GM10248 (cell line): ENCODE results near the gene PER3.

Experiments
- CTCF ChIA-PET: fragments of 300-600 bp; sonication (Branson Sonifier 250); formaldehyde crosslinking; extraction: SDS; loops from one replicate; lab custom pipeline; 2021; ENCODE audit warnings: antibody characterized with exemption; lab: Yijun Ruan, JAX
- POLR2A ChIA-PET: fragments of 350-650 bp; sonication (Branson Sonifier 250); formaldehyde crosslinking; extraction: SDS; loops from one replicate; lab custom pipeline; 2020; ENCODE audit warnings: antibody characterized with exemption; lab: Yijun Ruan, JAX
- DNase-seq: peaks from one replicate; pipeline ENCODE4 v3.0.0; 2012; ENCODE audit errors: extremely low spot score
- CTCF ChIP-seq: IDR thresholded peaks from 2 replicates; pipeline ENCODE4 v1.5.1; 2012; ENCODE audit warnings: mild to moderate bottlenecking, low read depth; ENCODE audit errors: extremely low read depth, missing control alignments, control extremely low read depth

The PER3 gene

GRCh38 chr1:7865978-7866377, 81.9 kb downstream of the PER3 start:
- POLR2A ChIA-PET = no interaction called here
- CTCF ChIA-PET = no interaction called here
- DNase-seq = no peak
- no peak for TF ChIP-seq CTCF

DNA sequence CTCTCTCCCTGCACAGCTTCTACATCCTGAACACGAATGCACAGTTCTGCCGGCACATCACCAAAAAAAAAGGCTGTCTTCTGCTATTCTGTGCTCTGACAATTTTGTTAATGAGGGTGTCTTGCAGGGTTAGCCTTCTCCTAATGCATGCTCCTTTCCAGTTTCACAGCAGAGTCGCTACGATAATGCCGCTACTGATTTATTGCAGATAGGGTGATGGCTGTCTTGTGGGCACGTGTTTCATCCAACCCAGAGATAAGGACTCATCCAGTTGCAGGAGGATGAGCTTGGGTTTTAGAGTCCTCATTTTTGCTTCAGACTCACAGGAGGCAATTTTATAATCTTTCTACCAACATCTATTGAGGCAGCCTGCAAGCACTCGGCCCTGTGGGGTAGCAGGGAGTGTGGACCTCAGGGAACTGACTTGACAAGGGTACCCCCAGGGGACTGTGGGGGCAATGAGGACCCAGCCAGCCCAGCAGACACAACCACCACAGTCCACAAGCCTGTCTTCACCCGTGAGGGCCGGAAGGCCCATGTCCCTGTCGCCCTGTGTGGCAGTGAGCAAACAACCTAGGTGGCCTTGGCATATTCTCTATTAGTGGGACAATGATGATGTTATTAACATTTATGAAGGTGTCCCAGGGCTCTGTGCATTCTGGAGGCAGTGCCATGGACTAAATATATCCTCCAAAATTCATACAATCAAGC, 84.1 kb downstream of the PER3 start:
- POLR2A ChIA-PET = no interaction called here
- no peak for DNase-seq
- CTCF ChIA-PET = interaction anchor here (1.0 kb wide), 1 partner anchor 10 kb away, joined by 3 read pairs; no protein-coding TSS in a partner anchor
- no peak for TF ChIP-seq CTCF

GRCh38 chr1:7869136-7869920, 85.2 kb downstream of the PER3 start:
- no peak for TF ChIP-seq CTCF
- DNase-seq = no peak
- ChIA-PET CTCF (interaction anchor here (0.7 to 1.1 kb wide), 3 partner anchors 11 to 43 kb away, joined by 3 to 4 read pairs (median 3); no protein-coding TSS in a partner anchor), POLR2A (no interaction called here)

- ChIA-PET CTCF (no interaction called here), POLR2A (no interaction called here)
- no peak for DNase-seq
- no peak for TF ChIP-seq CTCF
Observed at GRCh38 chr1:7871136-7871535, 87.0 kb downstream of the PER3 start.

- no peak for TF ChIP-seq CTCF
- ChIA-PET CTCF (no interaction called here), POLR2A (no interaction called here)
- DNase-seq = no peak
Observed at GRCh38 chr1:7873801-7874795, 90.0 kb downstream of the PER3 start.

GRCh38 chr1:7878027-7878426, 93.9 kb downstream of the PER3 start:
- DNase-seq = no peak
- TF ChIP-seq CTCF = no peak
- POLR2A ChIA-PET = no interaction called here
- CTCF ChIA-PET = no interaction called here
